ENCODE measurements around the gene SIRT2.

SIRT2 gene

DNA sequence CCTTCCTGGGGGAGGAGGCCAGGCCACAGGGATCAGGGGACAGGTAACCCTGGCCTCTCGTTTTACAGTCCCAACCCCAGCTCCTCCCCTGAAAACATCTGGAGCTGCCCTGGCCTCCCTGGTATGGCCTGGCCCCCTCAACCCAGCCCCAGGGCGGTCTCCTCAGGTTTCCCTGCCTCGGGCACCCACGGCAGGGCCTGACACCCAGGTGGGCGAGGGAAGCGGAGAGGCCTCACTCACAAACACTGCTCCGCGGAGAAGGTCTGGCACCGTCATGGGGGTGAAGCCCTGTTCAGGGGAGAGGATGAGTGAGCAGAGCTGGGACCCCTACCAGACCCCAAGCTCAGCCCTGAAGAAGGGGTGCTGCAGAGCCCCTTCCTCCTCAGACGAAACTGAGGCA lies 19.1 kb upstream of the SIRT2 start:
- H3K36me3 ChIP-seq (ENCODE audit: low read length): no peaks in the 10 kb centered on the region
- TF ChIP-seq EZH2phosphoT487 (conservative IDR thresholded peaks at IDR 0.05; ENCODE audit: low read length): no peak
- H3K9me3 ChIP-seq (ENCODE audit: insufficient read depth, low read length): no peaks in the 10 kb centered on the region
- no peak overlapping the region for H3K4me2 ChIP-seq (ENCODE audit: low read depth, low read length, poor library complexity, severe bottlenecking)
- no peak overlapping the region for H3K4me3 ChIP-seq (ENCODE audit: insufficient read depth, low read length, poor library complexity, severe bottlenecking)
- H3K79me2 ChIP-seq (ENCODE audit: insufficient read depth, low read length): no peaks in the 10 kb centered on the region
- H3K9ac ChIP-seq (ENCODE audit: low read length): no peak overlapping the region
- H3F3A ChIP-seq (ENCODE audit: insufficient read depth): no peaks in the 10 kb centered on the region
- H2AFZ ChIP-seq (ENCODE audit: low read depth, low read length, severe bottlenecking): no peak overlapping the region
- no peaks in the 10 kb centered on the region for H4K20me1 ChIP-seq (ENCODE audit: low read depth, low read length)
- H3K9me2 ChIP-seq (replicated peaks; ENCODE audit: insufficient read depth, low read length): no peaks in the 10 kb centered on the region
- no peak overlapping the region for H3K27ac ChIP-seq (ENCODE audit: low read depth, low read length)
- H3K27me3 ChIP-seq (ENCODE audit: low read length): no peaks in the 10 kb centered on the region

DNA sequence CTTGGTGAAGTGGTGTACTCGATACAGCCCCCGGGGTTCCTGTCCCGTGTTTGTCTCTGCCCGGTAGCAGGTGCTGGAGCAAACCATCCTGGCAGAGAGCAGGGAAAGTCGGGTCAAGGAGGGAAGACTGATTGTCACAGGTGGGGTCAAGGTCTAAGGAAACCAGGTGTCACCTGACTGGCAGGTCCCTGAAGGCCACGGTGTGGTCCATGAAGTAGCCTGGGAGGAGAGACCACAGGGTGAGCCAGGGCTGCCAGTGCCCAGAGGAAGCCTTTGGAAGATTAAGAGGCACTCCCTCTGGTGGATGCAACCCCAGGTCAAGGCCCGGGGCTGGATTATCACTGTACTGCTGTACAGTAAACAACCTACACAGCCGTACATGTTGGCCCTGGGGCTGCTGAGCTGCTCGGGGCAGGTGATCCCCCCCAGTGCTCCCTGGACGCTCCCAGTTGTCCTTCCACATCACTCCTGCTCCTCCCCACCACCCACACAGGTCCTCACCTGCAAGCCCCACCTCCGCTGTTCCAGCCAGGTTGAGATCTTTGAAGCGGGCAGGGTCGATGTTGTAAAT lies 18.6 kb upstream of the SIRT2 start:
- no peaks in the 10 kb centered on the region for H3K36me3 ChIP-seq (ENCODE audit: low read length)
- H3K9me3 ChIP-seq (ENCODE audit: insufficient read depth, low read length): no peaks in the 10 kb centered on the region
- no peak overlapping the region for H3K9ac ChIP-seq (ENCODE audit: low read length)
- TF ChIP-seq, protein P1, sequence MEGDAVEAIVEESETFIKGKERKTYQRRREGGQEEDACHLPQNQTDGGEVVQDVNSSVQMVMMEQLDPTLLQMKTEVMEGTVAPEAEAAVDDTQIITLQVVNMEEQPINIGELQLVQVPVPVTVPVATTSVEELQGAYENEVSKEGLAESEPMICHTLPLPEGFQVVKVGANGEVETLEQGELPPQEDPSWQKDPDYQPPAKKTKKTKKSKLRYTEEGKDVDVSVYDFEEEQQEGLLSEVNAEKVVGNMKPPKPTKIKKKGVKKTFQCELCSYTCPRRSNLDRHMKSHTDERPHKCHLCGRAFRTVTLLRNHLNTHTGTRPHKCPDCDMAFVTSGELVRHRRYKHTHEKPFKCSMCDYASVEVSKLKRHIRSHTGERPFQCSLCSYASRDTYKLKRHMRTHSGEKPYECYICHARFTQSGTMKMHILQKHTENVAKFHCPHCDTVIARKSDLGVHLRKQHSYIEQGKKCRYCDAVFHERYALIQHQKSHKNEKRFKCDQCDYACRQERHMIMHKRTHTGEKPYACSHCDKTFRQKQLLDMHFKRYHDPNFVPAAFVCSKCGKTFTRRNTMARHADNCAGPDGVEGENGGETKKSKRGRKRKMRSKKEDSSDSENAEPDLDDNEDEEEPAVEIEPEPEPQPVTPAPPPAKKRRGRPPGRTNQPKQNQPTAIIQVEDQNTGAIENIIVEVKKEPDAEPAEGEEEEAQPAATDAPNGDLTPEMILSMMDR (IDR thresholded peaks at IDR 0.05; ENCODE audit: insufficient read depth, low read length, poor library complexity, severe bottlenecking): no peak
- TF ChIP-seq EZH2phosphoT487 (conservative IDR thresholded peaks at IDR 0.05; ENCODE audit: low read length): no peak
- no peaks in the 10 kb centered on the region for H3K9me2 ChIP-seq (replicated peaks; ENCODE audit: insufficient read depth, low read length)
- no peaks in the 10 kb centered on the region for H3F3A ChIP-seq (ENCODE audit: insufficient read depth)
- no peaks in the 10 kb centered on the region for H4K20me1 ChIP-seq (ENCODE audit: low read depth, low read length)
- H2AFZ ChIP-seq (ENCODE audit: low read depth, low read length, severe bottlenecking): no peak overlapping the region
- H3K4me3 ChIP-seq (ENCODE audit: insufficient read depth, low read length, poor library complexity, severe bottlenecking): no peak overlapping the region
- H3K4me2 ChIP-seq (ENCODE audit: low read depth, low read length, poor library complexity, severe bottlenecking): no peak overlapping the region
- H3K27ac ChIP-seq (ENCODE audit: low read depth, low read length): no peak overlapping the region
- H3K27me3 ChIP-seq (ENCODE audit: low read length): no peaks in the 10 kb centered on the region
- H3K79me2 ChIP-seq (ENCODE audit: insufficient read depth, low read length): no peaks in the 10 kb centered on the region

DNA sequence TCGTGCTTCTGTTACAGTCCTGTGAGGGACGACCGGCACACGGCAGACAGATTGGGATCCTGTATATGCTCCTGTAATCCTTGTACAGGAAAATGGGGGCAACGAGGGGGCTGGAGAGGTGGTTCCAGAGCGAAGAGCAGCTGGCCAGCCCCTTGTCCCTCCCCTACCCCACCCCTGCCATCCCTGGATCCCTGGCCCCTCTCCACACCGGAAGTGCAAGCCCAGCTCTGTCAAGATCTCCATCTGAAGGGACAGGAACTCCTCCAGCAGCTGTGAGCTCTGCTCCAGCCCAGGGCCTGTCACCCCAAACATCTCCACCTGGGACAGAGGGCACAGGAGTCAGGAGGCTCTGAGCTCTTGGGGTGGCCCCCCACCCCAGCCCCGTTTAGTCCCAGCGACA lies 18.1 kb upstream of the SIRT2 start:
- Histone ChIP-seq H3K27me3 (ENCODE audit: low read length) (no peaks in the 10 kb centered on the region), H3K36me3 (ENCODE audit: low read length) (no peaks in the 10 kb centered on the region), H3K27ac (ENCODE audit: low read depth, low read length) (no peak overlapping the region), H3K9me2 (replicated peaks; ENCODE audit: insufficient read depth, low read length) (no peaks in the 10 kb centered on the region), H3K79me2 (ENCODE audit: insufficient read depth, low read length) (no peaks in the 10 kb centered on the region), H4K20me1 (ENCODE audit: low read depth, low read length) (no peaks in the 10 kb centered on the region), H2AFZ (ENCODE audit: low read depth, low read length, severe bottlenecking) (no peak overlapping the region), H3K4me2 (ENCODE audit: low read depth, low read length, poor library complexity, severe bottlenecking) (no peak overlapping the region), H3K4me3 (ENCODE audit: insufficient read depth, low read length, poor library complexity, severe bottlenecking) (no peak overlapping the region), H3F3A (ENCODE audit: insufficient read depth) (no peaks in the 10 kb centered on the region), H3K9me3 (ENCODE audit: insufficient read depth, low read length) (no peaks in the 10 kb centered on the region), H3K9ac (ENCODE audit: low read length) (no peak overlapping the region)
- no peak for TF ChIP-seq EZH2phosphoT487 (conservative IDR thresholded peaks at IDR 0.05; ENCODE audit: low read length)
- TF ChIP-seq, protein P1 (IDR thresholded peaks at IDR 0.05; ENCODE audit: insufficient read depth, low read length, poor library complexity, severe bottlenecking): no peak

DNA sequence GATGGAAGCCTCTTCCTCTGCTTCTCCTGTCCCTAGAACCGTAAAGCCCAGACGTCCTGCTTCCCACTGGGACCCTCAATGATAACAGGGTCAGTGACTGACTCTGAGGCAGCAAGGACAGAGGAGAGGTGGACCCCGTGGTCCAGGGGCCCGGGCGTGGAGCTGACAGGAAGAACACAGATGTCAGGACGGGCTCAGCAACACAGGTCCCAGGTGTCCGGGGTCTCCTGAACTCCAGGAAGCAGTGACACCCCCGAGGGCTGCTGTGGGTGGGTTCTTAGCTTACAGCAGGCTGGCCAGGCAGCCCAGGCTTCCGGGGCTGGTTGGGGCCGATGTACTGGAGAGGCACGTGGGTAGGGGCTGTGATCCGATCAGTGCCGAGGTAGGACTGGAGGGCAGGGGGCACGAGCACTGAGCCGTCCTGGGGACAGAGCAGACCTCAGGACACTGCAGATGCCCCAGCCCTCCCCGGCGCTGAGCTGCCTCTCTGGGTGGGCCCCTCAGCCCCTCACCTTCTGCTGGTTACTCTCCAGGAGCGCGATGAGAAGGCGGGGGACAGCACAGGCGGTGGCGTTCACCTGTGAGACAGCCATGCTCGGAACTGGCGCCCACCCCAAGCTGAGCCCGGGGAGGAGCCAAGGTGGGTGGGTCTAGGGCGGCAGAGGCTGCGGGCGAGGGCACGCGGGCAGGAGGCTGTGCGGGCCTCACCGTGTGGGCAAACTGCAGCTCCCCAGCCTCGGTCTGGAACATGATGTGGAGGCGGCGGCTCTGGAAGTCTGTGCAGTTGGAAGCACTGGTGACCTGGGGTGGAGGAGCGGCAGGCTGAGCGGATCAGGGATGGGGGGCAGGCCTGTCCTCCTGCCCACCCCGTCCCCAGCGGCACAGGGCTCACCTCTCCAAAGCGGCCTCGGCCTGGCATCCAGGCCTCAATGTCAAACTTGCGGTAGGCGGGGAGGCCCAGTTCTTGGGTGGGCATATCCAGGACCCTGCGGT lies 16.2 kb upstream of the SIRT2 start:
- Histone ChIP-seq H3F3A (ENCODE audit: insufficient read depth) (no peaks in the 10 kb centered on the region), H2AFZ (ENCODE audit: low read depth, low read length, severe bottlenecking) (no peak overlapping the region), H3K4me3 (ENCODE audit: insufficient read depth, low read length, poor library complexity, severe bottlenecking) (no peak overlapping the region), H4K20me1 (ENCODE audit: low read depth, low read length) (no peaks in the 10 kb centered on the region), H3K79me2 (ENCODE audit: insufficient read depth, low read length) (no peaks in the 10 kb centered on the region), H3K9ac (ENCODE audit: low read length) (no peak overlapping the region), H3K9me2 (replicated peaks; ENCODE audit: insufficient read depth, low read length) (no peaks in the 10 kb centered on the region), H3K4me2 (ENCODE audit: low read depth, low read length, poor library complexity, severe bottlenecking) (no peak overlapping the region), H3K27me3 (ENCODE audit: low read length) (no peaks in the 10 kb centered on the region), H3K9me3 (ENCODE audit: insufficient read depth, low read length) (no peaks in the 10 kb centered on the region), H3K36me3 (ENCODE audit: low read length) (no peaks in the 10 kb centered on the region), H3K27ac (ENCODE audit: low read depth, low read length) (no peak overlapping the region)
- TF ChIP-seq, protein P1 (IDR thresholded peaks at IDR 0.05; ENCODE audit: insufficient read depth, low read length, poor library complexity, severe bottlenecking): no peak
